ENCODE data around the gene MUC13. TPM values are rescaled to one million over a fixed set of nuclear protein-coding genes. Genes with fewer than 3 reads are reported as not detected.

MUC13 gene
- total RNA-seq, 1 experiment from 2014 or later: not detected

- Mint-ChIP-seq H3K27ac (ENCODE audit: low read depth, unreplicated experiment) (no peak overlapping the region), H3K4me3 (ENCODE audit: unreplicated experiment) (no peak overlapping the region), H3K36me3 (ENCODE audit: insufficient read depth, unreplicated experiment) (no peaks in the 10 kb centered on the region), H3K9me3 (ENCODE audit: unreplicated experiment) (no peaks in the 10 kb centered on the region), H3K4me1 (ENCODE audit: insufficient read depth, unreplicated experiment) (no peaks in the 10 kb centered on the region), H3K27me3 (ENCODE audit: insufficient read depth, unreplicated experiment) (no peaks in the 10 kb centered on the region)
- no peak for DNase-seq (ENCODE audit: unreplicated experiment)
- TF ChIP-seq CTCF (IDR thresholded peaks at IDR 0.05; ENCODE audit: unreplicated experiment): no peak
- no TSS peak for BruUV-seq (replicated peaks)
- POLR2A ChIA-PET: interaction anchor here (0.7 to 3.0 kb wide), 2 partner anchors 109 to 457 kb away, joined by 3 to 19 read pairs; no protein-coding TSS in a partner anchor
- CTCF ChIA-PET: interaction anchor here (0.6 to 5.6 kb wide), 5 partner anchors 83 to 1284 kb away, joined by 3 to 70 read pairs (median 4); no protein-coding TSS in a partner anchor
- intact Hi-C loops (cut with micrococcal nuclease): no loop called here
Measured at GRCh38 chr3:124895756-124896155, 38.8 kb downstream of the MUC13 start.

- peak; percentile 69 for DNase-seq (ENCODE audit: unreplicated experiment)
- Mint-ChIP-seq H3K36me3 (ENCODE audit: insufficient read depth, unreplicated experiment) (no peaks in the 10 kb centered on the region), H3K27me3 (ENCODE audit: insufficient read depth, unreplicated experiment) (no peaks in the 10 kb centered on the region), H3K4me1 (ENCODE audit: insufficient read depth, unreplicated experiment) (no peaks in the 10 kb centered on the region), H3K27ac (ENCODE audit: low read depth, unreplicated experiment) (no peak overlapping the region), H3K9me3 (ENCODE audit: unreplicated experiment) (no peaks in the 10 kb centered on the region), H3K4me3 (ENCODE audit: unreplicated experiment) (no peak overlapping the region)
- POLR2A ChIA-PET: interaction anchor here (0.9 to 3.0 kb wide), 4 partner anchors 9 to 106 kb away, joined by 3 to 19 read pairs (median 6); no protein-coding TSS in a partner anchor
- intact Hi-C loops (cut with micrococcal nuclease): no loop called here
- TF ChIP-seq CTCF (IDR thresholded peaks at IDR 0.05; ENCODE audit: unreplicated experiment): no peak
- CTCF ChIA-PET: interaction anchor here (0.6 to 5.6 kb wide), 7 partner anchors 50 to 562 kb away, joined by 3 to 70 read pairs (median 4); no protein-coding TSS in a partner anchor
- no TSS peak for BruUV-seq (replicated peaks)
Measured at GRCh38 chr3:124893526-124893925, 41.0 kb downstream of the MUC13 start.

GRCh38 chr3:124890573-124891190 lies 43.9 kb downstream of the MUC13 start:
- no peaks in the 10 kb centered on the region for H3K27me3 Mint-ChIP-seq (ENCODE audit: insufficient read depth, unreplicated experiment)
- H3K4me3 Mint-ChIP-seq (ENCODE audit: unreplicated experiment): no peak overlapping the region
- H3K27ac Mint-ChIP-seq (ENCODE audit: low read depth, unreplicated experiment): no peak overlapping the region
- H3K4me1 Mint-ChIP-seq (ENCODE audit: insufficient read depth, unreplicated experiment): peaks cover 3% of the 10 kb centered on the region
- POLR2A ChIA-PET: interaction anchor here (1.1 to 2.0 kb wide), 2 partner anchors 12 to 46 kb away, joined by 5 to 7 read pairs; no protein-coding TSS in a partner anchor
- DNase-seq (ENCODE audit: unreplicated experiment): no peak
- CTCF ChIA-PET: interaction anchor here (0.5 to 6.0 kb wide), 11 partner anchors 11 to 1201 kb away, joined by 3 to 55 read pairs (median 3); no protein-coding TSS in a partner anchor
- TF ChIP-seq CTCF (IDR thresholded peaks at IDR 0.05; ENCODE audit: unreplicated experiment): no peak
- H3K36me3 Mint-ChIP-seq (ENCODE audit: insufficient read depth, unreplicated experiment): no peaks in the 10 kb centered on the region
- intact Hi-C loops (cut with micrococcal nuclease): no loop called here
- no TSS peak for BruUV-seq (replicated peaks)
- H3K9me3 Mint-ChIP-seq (ENCODE audit: unreplicated experiment): no peaks in the 10 kb centered on the region
